GM20431 (cell line): Measurements from ENCODE around the gene CPEB1.

Source experiments
- in situ Hi-C: fragments of 300-500 bp; cut with MseI, MboI; formaldehyde crosslinking; loops from one replicate; pipeline ENCODE4 v1.15.0; 2020; ENCODE audit warnings: low sequenced_read_pairs; ENCODE audit not compliant: unreplicated experiment

Gene CPEB1

GRCh38 chr15:82599862-82600261 is 47.3 kb downstream of the CPEB1 start:
- in situ Hi-C loops = no loop called here

DNA sequence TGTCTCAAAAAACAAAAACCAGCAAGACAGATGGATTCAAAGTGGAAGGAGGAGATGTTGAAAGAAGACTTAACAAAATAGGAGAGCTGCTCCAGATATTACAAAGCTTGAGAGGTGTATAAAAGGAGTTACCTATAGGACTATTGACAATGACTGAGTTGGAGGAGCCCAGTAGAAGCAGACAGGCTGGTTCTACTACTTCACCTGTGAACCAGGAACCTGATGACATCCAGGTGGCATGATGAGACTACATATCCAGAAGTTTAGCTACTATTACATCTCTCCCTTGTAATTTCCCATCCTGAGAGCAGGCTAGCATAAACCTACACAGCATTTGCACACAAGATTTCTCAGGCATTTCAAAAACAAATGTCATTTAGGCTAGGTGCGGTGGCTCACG is 49.3 kb downstream of the CPEB1 start:
- in situ Hi-C loops = no loop called here

- in situ Hi-C loops = no loop called here
Measured at GRCh38 chr15:82595766-82596165, 51.4 kb downstream of the CPEB1 start.

DNA sequence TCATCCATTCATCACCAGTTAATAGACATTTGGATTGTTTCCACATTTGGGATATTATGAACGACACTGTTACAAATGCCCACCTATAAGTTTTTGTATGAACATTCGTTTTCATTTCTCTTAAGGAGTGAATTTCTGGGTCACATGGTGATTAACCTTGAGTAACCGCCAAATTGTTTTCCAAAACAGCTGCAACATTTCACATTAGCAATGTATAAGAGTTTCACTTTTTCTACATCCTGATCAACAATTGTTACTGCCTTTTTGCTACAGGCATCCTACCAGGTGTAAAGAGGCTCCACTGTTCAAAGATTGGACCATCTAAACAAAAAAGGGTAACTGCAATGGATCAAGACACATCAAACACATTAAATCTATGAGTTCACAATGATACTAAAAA is 52.0 kb downstream of the CPEB1 start:
- in situ Hi-C loops = no loop called here

DNA sequence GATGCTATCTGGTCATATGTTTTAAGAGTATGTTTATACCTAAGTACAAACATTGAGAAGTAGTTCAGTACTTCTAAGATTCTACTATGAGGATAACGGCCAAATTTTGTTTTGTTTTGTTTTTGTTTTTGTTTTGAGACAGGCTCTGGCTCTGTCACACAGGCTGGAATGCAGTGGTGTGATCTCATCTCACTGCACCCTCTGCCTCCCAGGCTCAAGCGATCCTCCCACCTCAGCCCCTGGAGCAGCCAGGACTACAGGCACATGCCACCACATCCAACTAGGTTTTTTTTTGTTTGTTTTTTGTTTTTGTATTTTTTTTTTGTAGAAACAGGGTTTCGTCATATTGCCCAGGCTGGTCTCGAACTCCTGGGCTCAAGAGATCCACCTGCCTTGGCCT is 59.4 kb downstream of the CPEB1 start:
- in situ Hi-C loops = no loop called here

DNA sequence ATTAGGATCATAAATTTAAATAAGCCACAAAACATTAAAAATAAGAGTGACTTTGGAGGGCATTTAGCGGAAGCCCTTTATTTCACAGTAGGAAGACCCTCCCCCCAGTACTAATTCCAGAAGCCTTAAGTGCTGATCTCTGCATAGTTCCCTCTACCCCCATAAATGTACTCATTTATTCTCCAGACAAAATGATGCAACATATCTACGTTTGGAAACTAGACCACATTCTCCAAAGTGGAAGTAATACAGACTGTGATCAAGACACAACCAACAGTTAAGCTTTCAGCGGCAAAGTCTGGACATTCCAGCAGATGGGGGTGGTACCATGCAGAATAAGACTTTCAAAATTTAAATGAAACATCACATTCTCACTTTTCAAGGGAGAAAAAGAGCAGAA is 62.1 kb downstream of the CPEB1 start:
- in situ Hi-C loops = no loop called here

- in situ Hi-C loops = no loop called here
Measured at GRCh38 chr15:82580713-82581112, 66.5 kb downstream of the CPEB1 start.

DNA sequence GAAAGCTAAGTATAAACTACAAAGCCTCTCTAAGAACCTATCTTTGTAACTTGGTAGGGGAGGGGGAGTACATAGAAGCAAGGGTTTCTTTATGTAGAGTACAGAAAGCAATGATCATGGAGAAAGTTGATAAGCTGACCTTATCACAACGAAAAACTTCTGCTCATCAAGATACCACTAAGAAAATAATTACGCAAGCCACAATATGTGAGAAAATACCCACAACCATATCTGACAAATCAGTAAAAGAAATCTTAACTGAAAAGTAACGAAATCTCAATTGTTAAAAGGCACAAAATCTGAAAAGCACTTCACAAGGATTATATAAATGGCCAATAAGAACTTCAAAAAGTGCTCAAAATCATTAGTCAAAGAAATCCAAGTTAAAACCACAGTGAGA is 71.8 kb downstream of the CPEB1 start:
- in situ Hi-C loops = no loop called here

GRCh38 chr15:82572986-82573385 is 74.2 kb downstream of the CPEB1 start:
- in situ Hi-C loops = no loop called here

- in situ Hi-C loops = no loop called here
Measured at GRCh38 chr15:82572311-82572710, 74.9 kb downstream of the CPEB1 start.

DNA sequence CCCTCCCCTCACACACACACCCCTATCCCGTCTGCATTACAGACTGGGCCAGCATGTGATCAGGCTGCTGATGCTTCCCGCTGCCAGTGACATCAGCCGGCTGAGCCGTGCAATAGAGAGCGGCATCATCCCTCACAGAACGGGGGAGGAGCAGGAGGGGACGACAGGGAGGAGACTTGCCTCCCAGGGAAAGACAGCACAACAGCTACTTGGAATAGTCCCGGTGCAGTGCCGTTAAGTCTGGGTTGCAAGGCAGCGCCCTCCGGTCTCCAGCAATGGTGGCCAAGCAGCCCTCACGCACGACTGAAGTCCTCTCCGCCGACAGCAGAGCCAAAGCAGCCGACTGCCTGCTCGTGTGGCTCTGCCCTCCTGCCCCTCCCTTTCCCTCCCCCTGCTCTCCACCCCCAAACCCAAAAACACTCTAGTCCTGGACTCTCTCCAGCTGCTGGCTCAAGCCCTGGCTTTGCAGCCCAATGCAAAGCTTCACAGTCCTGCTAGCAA is 75.4 kb downstream of the CPEB1 start:
- in situ Hi-C loops = no loop called here

DNA sequence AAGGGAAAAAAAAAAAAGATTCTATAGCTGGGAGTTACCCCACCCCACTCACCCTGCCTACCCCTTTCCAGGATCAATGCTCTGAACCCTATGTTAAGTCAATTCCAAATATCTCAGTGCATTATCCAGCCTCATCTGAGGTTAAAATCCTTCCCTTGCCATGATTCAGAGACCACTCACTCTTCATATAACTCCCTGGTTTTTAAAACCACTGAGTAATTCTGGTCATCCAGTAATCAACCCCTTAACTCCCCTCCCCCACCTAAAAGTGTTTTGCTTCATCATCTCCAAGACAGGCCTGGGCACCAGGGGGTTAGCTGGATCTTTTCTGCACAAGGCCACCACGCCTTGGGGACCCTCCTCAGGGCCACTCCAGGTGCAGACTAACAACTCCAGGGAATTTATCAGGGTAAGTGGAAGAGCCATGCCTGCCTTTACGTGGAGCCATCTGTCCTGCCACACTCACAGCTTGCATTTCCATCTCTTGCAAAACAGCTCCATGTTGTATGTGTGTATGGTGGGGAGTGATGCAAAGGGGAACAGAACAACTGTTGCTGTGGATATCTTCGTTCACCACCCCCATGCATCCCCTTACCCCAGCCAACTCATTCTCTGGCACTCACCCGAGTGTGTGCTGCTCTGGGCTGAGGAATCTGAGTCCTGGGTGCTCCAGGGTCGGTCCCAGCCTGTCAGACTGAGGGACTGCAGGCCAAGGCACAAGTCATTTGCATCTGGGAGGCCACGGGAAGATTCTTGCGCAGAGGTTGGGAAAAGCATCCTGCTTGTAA is 76.2 kb downstream of the CPEB1 start:
- in situ Hi-C loops = no loop called here

GRCh38 chr15:82569834-82570233 is 77.3 kb downstream of the CPEB1 start:
- in situ Hi-C loops = no loop called here

DNA sequence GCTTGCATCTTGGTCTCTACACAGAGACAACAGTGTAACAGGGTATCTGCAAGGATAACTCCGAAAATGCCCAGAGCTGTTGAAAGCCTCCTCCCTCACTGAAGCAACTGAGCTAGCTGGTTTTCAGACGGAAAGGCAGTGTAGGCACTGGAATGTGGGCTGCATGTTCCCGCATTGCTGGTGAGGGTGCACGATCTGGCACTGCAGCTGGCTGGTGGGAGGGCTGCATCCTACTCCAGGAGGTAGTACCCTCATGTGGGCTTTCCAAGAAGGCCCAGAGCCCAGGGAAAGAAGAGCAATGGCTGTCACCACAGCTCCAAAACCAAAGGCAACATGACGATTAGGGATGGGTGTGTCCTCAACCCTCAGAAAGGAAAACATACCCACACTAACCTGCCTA is 78.2 kb downstream of the CPEB1 start:
- in situ Hi-C loops = no loop called here

- in situ Hi-C loops = no loop called here
Measured at GRCh38 chr15:82567661-82568060, 79.5 kb downstream of the CPEB1 start.

DNA sequence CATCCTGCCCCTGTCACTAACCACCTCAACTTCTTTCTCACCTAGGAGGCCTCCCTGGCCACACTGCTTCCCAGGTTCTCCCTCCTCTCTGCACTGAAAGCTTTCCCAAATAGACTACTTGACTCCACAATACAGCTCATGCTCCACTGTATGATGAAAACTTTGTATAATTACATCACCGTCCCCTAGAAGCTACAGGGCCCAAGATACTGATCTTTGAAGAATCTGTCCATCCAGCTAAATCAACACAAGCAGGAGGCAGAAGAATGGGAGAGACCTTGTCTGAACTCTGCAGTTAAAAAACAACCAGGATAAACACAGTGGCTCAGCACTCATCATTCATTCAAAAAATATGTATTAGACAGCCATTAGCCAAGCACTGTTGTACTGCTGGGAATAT is 80.5 kb downstream of the CPEB1 start:
- in situ Hi-C loops = no loop called here

DNA sequence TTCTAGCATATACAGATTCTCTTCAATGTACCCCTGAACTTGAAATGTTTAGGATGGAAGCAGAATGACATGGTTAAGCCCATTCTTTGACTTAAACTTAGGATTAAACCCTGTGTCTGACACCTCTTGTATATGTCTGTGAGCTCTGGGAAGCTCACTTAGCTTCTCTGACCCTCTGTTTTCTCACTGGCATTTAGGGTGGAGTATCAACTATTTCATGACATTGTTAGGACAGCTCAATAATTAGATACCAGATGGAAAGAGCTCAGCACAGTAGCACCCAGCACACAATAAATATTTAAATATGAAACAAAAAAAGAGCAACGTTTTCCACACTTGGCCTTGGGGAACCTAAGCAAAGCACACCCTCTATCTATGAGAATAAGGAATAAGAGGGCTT is 88.7 kb downstream of the CPEB1 start:
- in situ Hi-C loops = no loop called here

- in situ Hi-C loops = no loop called here
Measured at GRCh38 chr15:82556315-82557035, 90.7 kb downstream of the CPEB1 start.

DNA sequence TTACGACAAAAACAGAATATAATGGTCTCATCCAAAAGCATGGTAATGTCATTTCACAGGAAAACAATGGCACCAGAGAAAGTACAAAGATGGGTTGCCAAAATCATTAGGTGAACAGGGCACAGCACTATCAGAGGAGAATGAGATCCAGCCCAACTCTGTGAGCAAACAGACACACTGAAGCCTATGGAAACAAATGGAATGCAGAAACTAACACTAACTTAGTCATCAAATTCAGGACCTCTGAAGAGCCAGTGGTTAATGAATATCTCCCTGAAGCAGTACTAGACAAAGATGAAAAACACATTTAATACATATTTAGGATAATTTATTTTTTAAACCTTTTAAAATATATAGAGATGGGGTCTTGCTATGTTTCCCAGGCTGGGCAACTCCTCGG is 92.3 kb downstream of the CPEB1 start:
- in situ Hi-C loops = no loop called here

DNA sequence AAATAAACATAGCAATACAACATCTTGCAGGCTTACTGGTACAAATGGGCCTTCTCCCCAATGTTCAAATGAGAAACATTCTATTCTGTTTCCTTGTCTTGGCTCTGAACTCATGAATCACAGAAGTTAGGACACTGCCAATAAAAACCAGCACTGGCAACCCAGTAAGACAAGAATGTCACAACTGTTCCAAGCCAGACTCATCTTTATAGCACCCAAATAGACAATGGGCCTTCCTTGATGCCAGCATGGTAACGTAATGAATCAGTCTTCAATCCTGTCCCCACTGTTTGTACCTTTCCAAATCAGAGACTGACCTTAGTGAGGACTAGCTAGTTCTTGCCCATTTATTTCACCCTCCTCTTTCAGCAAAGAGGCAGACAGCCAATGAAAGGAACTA is 92.8 kb downstream of the CPEB1 start:
- in situ Hi-C loops = no loop called here

DNA sequence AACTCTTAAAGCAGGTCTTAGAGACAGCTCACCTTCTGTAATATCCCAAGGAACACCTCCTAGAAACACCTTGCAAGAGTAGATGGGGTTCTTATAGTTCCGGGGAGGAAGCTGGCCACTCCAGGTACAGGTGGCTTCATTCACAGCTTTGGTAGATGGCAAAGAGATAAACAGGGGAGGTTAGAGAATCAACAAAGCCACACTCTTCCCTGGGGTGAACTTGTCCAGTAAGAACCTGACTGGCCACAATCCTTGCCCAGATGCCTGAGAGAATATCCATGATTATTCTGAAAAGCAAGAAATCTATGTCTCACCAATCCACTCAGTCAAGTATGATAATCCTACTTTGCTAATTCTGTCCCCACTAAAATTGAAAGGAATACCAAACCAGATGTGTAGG is 93.3 kb downstream of the CPEB1 start:
- in situ Hi-C loops = no loop called here

GRCh38 chr15:82552861-82553260 is 94.3 kb downstream of the CPEB1 start:
- in situ Hi-C loops = no loop called here
